CD4-positive, alpha-beta T cell treated with Interleukin-4 for 1 hour (primary cell): ENCODE results near the gene CILP2.

Experiments used
- DNase-seq, 2 donors: peaks; one replicate each; pipeline ENCODE4 v3.0.0-alpha.2; 2020 to 2022

Gene CILP2

GRCh38 chr19:19544954-19545591, 7.0 kb downstream of the CILP2 start:
- DNase-seq: no peak

DNA sequence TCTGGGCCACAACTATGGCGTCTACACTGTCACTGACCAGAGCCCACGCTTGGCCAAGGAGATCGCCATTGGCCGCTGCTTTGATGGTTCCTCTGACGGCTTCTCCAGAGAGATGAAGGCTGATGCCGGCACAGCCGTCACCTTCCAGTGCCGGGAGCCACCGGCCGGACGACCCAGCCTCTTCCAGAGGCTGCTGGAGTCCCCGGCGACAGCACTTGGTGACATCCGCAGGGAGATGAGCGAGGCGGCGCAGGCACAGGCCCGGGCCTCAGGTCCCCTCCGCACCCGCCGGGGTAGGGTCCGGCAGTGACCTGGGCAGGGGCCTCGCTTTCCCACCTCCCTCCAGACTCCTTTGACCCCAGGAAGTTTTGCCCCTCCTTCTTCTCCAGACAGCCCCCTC, 7.6 kb downstream of the CILP2 start:
- no peak for DNase-seq

DNA sequence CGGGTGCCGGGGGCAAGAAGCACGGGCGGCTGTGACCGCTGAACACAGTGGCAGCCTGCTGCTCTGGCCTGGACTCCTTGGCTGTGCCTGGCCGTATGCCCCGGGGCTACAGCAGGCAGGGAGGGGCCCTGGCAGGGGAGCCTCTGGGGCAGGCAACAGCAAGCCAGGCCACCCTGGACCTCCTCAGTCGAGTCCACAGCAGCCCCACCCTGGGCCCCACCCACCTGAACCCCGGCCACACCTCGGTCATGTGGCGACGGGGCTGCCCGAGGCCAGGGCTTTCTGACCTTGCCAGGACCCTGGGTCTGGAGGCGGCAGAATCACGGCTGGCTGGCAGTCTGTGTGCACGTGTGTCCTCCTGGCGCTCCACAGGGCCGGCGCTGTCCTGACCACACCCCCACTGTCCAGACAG, 8.7 kb downstream of the CILP2 start:
- no peak for DNase-seq

GRCh38 chr19:19547674-19548336, 9.7 kb downstream of the CILP2 start:
- no peak for DNase-seq

DNA sequence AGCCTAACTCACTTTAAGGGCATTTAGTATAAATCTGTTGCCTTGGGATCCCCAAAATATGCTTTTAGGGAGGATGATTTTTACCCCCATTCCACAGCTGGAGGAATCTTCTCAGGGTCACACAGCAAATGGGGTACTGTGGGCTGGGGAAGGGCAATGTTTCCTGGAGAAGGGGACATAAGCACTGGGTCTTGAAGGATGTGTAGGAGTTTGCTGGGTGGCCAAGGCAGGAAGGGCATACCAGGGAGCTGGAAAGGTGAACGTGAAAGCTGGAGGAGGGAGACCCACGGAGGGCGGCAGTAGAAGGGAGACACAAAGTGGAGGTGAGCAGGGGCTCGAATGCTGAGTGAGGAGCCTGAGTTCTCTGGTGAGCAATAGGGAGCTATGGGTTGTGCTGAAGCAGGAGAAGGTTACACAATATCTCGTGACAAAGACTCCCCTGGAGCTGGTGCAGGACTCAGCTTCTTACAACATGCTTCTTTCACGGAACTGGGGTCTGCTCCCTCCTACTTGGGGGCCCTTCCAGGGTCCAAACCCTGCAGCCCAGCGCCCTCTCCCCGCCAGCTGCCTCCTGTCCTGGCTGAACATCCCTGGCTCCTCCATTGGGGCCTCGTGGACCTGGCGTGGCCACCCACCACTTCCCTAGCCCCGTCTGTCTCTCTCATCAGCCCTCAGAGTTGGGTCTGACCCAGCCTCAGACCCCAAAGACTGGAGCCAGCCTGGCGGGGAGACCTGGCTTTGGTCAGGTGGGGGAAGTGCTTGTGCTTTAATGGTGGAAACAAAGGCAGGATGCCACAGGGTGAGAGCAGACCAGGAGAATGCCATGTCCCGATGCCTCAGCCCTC, 11.1 kb downstream of the CILP2 start:
- DNase-seq: no peak

DNA sequence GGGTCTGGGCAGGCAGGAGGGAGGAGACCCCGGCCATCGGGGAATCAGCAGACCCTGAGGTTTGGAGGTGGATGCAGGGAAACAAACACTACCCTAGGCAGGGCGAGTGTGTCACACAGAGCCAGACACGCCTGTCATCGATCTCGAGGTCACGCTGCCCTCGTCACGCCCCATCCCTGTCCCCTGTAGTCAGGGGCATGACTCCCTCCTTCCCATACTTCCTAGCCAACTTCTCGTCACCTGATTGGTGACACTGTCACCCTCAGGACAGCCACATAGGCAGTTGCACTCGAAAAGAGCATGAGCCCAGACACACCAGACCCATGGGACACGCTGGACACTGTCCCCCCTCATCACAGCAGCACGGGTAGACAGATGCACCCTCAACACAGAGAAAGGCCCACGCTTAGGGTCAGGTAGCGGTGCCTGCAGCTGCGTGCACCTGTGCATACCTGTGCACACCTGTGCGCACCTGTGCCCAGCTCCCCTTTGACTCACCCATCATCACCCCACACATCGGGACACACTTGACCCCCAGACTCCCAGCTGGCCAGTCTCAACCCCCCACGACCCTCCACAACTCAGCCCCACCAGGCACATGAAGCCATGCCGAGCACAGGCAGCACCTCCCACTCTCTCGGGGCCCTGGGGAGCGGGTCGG, 11.9 kb downstream of the CILP2 start:
- DNase-seq: no peak

DNA sequence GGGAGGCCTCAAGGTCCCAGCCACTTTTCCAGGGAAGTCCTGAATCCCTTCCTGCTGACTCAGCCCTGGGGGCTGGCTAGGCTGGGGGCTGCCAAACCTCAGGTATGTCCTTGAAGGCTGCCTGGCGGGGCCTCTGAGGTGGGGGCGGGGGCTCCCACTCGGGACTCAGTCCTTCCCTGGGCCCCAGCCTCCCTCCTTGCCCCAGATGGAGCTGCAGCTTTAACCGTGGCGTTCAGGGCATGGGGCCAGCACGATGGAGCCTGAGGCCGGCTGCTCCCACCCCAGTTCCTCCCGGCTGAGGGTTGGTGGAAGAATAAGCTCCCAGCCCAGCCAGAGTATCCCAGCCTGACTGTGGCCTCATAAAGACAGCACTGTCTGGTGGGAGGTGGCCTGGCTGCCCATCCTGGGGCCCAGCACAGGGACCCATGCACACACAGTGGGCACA, 12.4 kb downstream of the CILP2 start:
- DNase-seq: no peak

DNA sequence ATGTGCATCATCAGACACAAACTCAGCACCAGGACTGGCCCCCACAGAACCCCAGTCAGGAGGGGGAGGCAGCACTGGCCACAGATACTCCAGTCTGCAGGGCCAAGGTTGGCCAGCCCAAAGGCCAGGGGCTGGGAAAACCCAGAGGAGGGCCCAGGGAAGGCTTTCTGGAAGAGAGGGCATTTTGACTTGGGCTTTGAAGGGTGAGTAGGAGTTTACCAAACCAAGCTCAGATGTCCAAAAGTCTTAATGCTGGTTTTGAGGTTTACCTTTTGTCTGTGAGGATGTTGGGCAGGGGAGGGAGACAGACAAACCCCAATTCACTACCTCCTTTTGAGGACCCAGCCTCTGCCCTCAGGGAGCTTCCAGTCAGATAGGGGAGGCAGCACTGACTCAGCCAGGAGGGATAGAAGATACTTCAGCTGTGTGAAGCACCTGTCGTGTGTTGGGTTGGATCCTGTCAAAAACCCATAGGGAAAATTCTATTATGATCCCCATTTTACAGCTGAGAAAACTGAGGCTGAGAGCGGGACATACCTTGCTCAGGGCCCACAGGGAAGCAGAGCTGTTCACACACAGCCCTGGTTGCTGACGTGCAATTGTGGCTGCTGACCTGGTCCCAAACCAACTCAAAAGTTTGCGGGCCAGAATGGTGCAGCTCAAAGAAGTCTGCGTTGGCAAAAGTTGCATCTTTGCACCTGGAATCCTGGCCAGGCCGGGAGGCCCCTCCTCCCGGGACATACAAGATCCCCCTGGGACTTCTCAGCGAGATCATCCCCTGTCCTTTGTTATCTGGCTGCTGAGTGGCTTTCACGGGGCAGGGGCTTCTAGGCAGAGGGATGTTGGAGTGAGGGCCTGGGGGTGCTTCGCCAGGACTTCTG, 13.1 kb downstream of the CILP2 start:
- no peak for DNase-seq

- no peak for DNase-seq
These were observed 13.8 kb downstream of the CILP2 start for GRCh38 chr19:19551853-19552192.

DNA sequence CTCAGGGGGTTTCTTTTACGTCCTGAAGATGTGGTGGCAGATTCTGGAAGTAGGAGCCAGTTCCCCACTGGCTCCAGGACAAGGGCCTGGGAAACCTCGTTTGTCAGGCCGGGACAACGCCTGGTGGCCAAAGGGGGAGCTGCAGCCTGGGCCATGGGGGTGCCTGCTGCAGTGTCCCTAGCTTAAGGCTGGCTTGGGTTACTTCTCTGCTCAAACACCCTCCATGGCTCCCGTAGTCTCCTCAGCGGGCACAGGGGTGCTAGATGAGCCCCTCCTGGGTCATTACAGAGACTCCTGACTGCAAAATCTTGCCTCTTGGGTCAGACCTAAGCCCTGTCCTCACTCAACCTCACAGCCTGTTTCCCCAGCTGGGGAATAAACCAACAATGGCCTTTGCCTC, 14.7 kb downstream of the CILP2 start:
- no peak for DNase-seq

GRCh38 chr19:19553670-19554069, 15.6 kb downstream of the CILP2 start:
- no peak for DNase-seq

GRCh38 chr19:19554074-19555023, 16.3 kb downstream of the CILP2 start:
- peak; percentile 51 to 58 for DNase-seq

GRCh38 chr19:19558055-19558454, 20.0 kb downstream of the CILP2 start:
- no peak for DNase-seq

DNA sequence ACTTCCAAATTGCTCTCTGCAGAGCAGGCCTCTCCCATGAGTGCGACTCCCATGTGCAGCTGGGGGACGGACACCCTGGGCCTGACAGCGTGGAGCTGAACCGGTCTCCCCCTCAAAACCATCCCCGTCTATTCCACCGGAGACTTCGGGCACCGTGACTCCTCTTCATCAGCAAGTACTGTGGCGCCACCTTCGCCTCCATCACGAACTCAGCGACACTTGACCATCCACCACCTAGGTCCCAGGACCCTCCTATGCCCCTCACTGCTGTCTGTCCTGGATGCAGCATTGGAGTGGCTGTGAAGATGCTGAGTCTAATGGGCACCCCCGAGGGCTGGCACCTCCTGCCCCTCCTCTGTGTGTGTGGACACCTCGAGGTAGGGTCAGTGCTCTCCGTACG, 20.6 kb downstream of the CILP2 start:
- DNase-seq: no peak

DNA sequence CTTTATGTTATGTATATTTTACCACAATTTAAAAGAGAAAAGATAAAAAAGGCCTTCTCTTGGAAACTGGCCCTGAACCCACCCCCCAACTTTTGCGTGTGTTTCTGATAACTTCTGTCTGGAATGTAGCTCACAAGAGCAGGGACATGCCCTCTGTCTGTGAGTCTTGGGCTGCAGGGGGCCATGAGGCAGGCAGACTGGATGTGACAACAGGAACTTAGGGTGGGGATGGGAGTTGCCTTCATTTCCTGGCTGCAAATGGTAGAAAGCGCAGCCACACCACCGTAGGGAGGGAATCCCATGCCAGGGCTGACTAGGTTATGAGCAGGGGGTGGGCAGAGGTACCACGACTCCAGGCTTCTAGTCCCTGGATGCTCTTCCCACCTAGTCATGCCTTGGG, 21.9 kb downstream of the CILP2 start:
- DNase-seq: no peak

DNA sequence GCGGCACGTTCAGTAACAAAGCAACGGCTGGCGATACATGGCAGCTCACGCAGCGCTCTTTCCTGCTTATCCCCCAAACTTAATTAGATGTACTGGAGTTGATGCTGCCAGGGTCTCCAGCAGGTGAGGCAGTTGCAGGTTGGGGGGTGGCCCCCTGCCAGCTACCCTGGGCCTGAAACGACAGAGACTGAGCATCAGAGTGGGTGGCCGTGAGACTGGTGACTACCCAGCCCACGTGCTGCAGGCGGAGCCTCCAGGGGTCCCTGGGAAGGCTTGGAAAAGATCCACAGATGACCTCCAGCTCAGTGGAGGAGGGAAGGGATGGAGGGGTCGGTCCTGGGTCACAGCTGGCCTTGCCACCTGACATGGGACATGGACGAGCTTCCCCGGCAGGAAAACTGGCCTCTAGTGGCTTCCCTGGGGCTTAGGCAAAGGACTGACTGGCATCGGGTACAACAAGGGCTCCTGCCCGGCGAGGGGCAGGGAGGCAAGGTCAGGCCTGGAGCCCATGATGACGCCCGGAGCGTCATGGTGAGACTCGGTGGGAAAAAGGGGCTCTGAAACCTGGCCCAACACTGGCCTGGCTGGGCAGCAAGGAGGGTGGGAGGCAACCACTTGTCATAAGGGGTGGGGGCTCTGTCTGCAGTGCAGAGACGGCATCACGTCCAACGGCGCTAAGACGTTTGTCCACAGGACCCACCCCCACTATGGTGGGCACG, 24.0 kb downstream of the CILP2 start:
- DNase-seq: no peak

GRCh38 chr19:19562665-19563347, 24.7 kb downstream of the CILP2 start:
- DNase-seq: peak; percentile 49 to 58

- no peak for DNase-seq
These were observed 25.3 kb downstream of the CILP2 start for GRCh38 chr19:19563348-19563848.

GRCh38 chr19:19566306-19566705, 28.2 kb downstream of the CILP2 start:
- no peak for DNase-seq

GRCh38 chr19:19567391-19567790, 29.3 kb downstream of the CILP2 start:
- DNase-seq: no peak
